Measurements from ENCODE around the gene GPR149. TPM values are rescaled to one million over a fixed set of nuclear protein-coding genes. Genes with fewer than 3 reads are reported as not detected.

The GPR149 gene
- total RNA-seq, 1 experiment from 2014 or later, result not detected

DNA sequence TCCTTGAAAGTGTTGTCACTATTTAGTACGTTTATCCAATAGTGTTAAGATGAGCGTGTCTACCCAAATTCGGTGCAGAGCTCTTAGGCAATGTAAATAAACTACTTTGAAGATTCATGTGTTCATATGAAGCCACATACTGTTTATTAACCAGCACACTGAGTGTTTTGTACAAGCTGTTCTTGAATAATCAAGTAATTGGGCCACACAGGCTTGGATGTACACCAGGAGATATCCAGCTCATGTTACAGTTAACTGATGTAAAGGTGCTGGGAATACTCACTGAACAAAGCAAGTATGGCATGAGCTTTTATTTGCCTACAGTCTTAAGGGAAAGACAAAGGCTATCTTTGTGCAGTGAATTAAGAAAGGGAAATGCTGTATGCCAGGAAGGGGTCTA is 105.1 kb downstream of the GPR149 start:
- H3K9ac ChIP-seq (ENCODE audit: extremely low read depth, insufficient read length, low read length), result no peak overlapping the region
- TF ChIP-seq, protein P1, sequence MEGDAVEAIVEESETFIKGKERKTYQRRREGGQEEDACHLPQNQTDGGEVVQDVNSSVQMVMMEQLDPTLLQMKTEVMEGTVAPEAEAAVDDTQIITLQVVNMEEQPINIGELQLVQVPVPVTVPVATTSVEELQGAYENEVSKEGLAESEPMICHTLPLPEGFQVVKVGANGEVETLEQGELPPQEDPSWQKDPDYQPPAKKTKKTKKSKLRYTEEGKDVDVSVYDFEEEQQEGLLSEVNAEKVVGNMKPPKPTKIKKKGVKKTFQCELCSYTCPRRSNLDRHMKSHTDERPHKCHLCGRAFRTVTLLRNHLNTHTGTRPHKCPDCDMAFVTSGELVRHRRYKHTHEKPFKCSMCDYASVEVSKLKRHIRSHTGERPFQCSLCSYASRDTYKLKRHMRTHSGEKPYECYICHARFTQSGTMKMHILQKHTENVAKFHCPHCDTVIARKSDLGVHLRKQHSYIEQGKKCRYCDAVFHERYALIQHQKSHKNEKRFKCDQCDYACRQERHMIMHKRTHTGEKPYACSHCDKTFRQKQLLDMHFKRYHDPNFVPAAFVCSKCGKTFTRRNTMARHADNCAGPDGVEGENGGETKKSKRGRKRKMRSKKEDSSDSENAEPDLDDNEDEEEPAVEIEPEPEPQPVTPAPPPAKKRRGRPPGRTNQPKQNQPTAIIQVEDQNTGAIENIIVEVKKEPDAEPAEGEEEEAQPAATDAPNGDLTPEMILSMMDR (conservative IDR thresholded peaks at IDR 0.05), result no peak
- peaks cover 2% of the 10 kb centered on the region; the same call in 1 of the 2 replicates for H3K27me3 Mint-ChIP-seq (ENCODE audit: low read depth)
- H3K4me1 Mint-ChIP-seq, result peaks cover 23 to 29% of the 10 kb centered on the region in 2 experiments
- H4K91ac ChIP-seq (ENCODE audit: insufficient read length, low read depth, low read length), result no peak overlapping the region
- no peak overlapping the region for H3K27ac ChIP-seq (ENCODE audit: insufficient read length, low read depth, low read length)
- no peaks in the 10 kb centered on the region for H3K9me3 Mint-ChIP-seq
- no peaks in the 10 kb centered on the region; the same call in 1 of the 2 replicates for H3K4me1 ChIP-seq (ENCODE audit: insufficient read depth, low read length)
- no peak overlapping the region for H2BK5ac ChIP-seq (ENCODE audit: insufficient read length, low read length)
- H4K8ac ChIP-seq (replicated peaks; ENCODE audit: insufficient read length, low read depth, low read length), result no peak overlapping the region
- no peak overlapping the region for H2AK5ac ChIP-seq (ENCODE audit: insufficient read length, low read length)
- peaks cover 8 to 11% (median 9%) of the 10 kb centered on the region in 3 experiments; a peak in 6 of 7 replicates for H3K36me3 Mint-ChIP-seq (ENCODE audit: insufficient read depth in 1 of 3, low read depth in 3 of 3)
- H3K23me2 ChIP-seq (ENCODE audit: insufficient read length, low read depth, low read length, poor library complexity, severe bottlenecking), result peaks cover 2% of the 10 kb centered on the region
- H3K14ac ChIP-seq (ENCODE audit: insufficient read depth, low read length), result no peak overlapping the region
- peak overlapping the region; percentile 16 for H3K4me2 ChIP-seq (ENCODE audit: insufficient read depth, insufficient read length, low read length)
- H3K18ac ChIP-seq (ENCODE audit: insufficient read length, low read depth, low read length), result no peak overlapping the region
- DNase-seq, result no peak
- no peak overlapping the region for H4K5ac ChIP-seq (ENCODE audit: insufficient read length, low read depth, low read length)
- H3K56ac ChIP-seq (ENCODE audit: insufficient read length, low read depth, low read length), result no peak overlapping the region
- H2BK15ac ChIP-seq (ENCODE audit: low read depth, low read length), result no peak overlapping the region
- no peaks in the 10 kb centered on the region for H3K79me1 ChIP-seq (ENCODE audit: insufficient read depth, low read depth, low read length, poor library complexity, severe bottlenecking)
- H3K9me3 ChIP-seq (ENCODE audit: control insufficient read depth, low read depth, low read length), result no peaks in the 10 kb centered on the region
- no peaks in the 10 kb centered on the region for H4K20me1 ChIP-seq (ENCODE audit: control insufficient read depth, insufficient read depth, insufficient read length)
- H3K4ac ChIP-seq (ENCODE audit: low read depth, low read length), result no peak overlapping the region
- no peak overlapping the region for H3K23ac ChIP-seq (ENCODE audit: insufficient read length, low read depth, low read length)
- no peak overlapping the region for H3T11ph ChIP-seq (ENCODE audit: low read length)
- H3K4me3 Mint-ChIP-seq, result peak overlapping the region; percentile 93
- no peak overlapping the region for H2BK20ac ChIP-seq (ENCODE audit: low read depth, low read length, poor library complexity, severe bottlenecking)
- peak overlapping the region; percentile 86 to 99 (median 98); a peak in 5 of 7 replicates for H3K27ac Mint-ChIP-seq
- no peak overlapping the region for H2BK12ac ChIP-seq (ENCODE audit: insufficient read length, low read depth, low read length)
- peaks cover 30% of the 10 kb centered on the region; the same call in 1 of the 2 replicates for H3K79me2 ChIP-seq (ENCODE audit: insufficient read depth, low read length)
- no CpG with 5 or more reads among the region's 3 CpGs for WGBS (ENCODE audit: extremely low coverage, insufficient read length, low lambda C conversion rate)
- no peak overlapping the region for H2AFZ ChIP-seq (ENCODE audit: low read length)
- H2BK120ac ChIP-seq (ENCODE audit: low read depth, low read length, poor library complexity, severe bottlenecking), result no peak overlapping the region
- H3K27me3 ChIP-seq (ENCODE audit: insufficient read depth, low read length), result no peaks in the 10 kb centered on the region
